Neural cell (in vitro differentiated cells): ENCODE measurements around the gene TRIP6.

Experiments used
- EZH2 ChIP-seq: fragments of 200-600, 300-800 bp; shearing (Covaris generic), sonication (generic); IDR thresholded peaks from 2 replicates; pipeline ENCODE4 v1.6.1; 2014; ENCODE audit warnings: antibody characterized with exemption, low read length, borderline replicate concordance, mild to moderate bottlenecking; ENCODE audit not compliant: insufficient read depth, poor library complexity, severe bottlenecking
- MXI1 ChIP-seq: fragments of 450-650 bp; conservative IDR thresholded peaks from 2 replicates; pipeline ENCODE4 v1.6.1; 2014; ENCODE audit warnings: antibody characterized with exemption, mild to moderate bottlenecking; ENCODE audit not compliant: poor library complexity, severe bottlenecking
- RAD21 ChIP-seq: fragments of 450-650 bp; conservative IDR thresholded peaks from 2 replicates; pipeline ENCODE4 v1.6.1; 2014; ENCODE audit warnings: antibody characterized with exemption, mild to moderate bottlenecking, moderate library complexity
- TAF1 ChIP-seq: IDR thresholded peaks from 2 replicates; pipeline ENCODE4 v1.6.1; 2012; ENCODE audit warnings: low read depth
- TF ChIP-seq, protein P1 (sequence below): fragments of 450-650 bp; IDR thresholded peaks from 2 replicates; pipeline ENCODE4 v1.5.1; 2014; ENCODE audit warnings: antibody characterized with exemption, mild to moderate bottlenecking, moderate library complexity; ENCODE audit not compliant: poor library complexity, severe bottlenecking

DNA sequence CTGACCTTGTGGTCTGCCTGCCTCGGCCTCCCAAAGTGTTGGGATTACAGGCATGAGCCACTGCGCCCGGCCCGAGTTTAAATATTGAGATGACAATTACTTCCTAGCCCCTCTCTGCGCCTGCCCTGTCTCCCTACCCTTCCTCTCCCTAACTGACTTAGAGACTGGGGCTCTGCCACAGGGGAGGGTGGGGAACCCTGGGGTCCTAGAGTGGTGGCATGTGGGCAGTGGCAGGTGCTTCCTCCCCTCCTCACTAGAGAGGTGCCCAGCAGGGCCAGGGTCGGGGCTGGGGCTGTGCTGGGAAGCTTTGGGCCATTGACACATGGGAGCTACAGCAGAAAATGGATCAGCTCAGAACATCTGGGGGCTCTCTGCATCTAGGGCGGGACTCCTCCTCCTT is 35.5 kb downstream of the TRIP6 start:
- no peak for TF ChIP-seq MXI1
- TF ChIP-seq EZH2 = no peak
- TF ChIP-seq TAF1 = no peak
- TF ChIP-seq, protein P1, sequence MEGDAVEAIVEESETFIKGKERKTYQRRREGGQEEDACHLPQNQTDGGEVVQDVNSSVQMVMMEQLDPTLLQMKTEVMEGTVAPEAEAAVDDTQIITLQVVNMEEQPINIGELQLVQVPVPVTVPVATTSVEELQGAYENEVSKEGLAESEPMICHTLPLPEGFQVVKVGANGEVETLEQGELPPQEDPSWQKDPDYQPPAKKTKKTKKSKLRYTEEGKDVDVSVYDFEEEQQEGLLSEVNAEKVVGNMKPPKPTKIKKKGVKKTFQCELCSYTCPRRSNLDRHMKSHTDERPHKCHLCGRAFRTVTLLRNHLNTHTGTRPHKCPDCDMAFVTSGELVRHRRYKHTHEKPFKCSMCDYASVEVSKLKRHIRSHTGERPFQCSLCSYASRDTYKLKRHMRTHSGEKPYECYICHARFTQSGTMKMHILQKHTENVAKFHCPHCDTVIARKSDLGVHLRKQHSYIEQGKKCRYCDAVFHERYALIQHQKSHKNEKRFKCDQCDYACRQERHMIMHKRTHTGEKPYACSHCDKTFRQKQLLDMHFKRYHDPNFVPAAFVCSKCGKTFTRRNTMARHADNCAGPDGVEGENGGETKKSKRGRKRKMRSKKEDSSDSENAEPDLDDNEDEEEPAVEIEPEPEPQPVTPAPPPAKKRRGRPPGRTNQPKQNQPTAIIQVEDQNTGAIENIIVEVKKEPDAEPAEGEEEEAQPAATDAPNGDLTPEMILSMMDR = no peak
- TF ChIP-seq RAD21 = no peak
